Tongue (tissue), 2 donors: Measurements from ENCODE around the gene PCNX1. TPM values are rescaled to one million over a fixed set of nuclear protein-coding genes. Genes with fewer than 3 reads are reported as not detected.
A peak's percentile ranks its signal among the peaks of the same experiment; 100 is the strongest.

Source experiments
- DNase-seq: peaks from one replicate; pipeline ENCODE4 v3.0.0-alpha.2; 2015
- total RNA-seq: library from RNA; depleted of rRNA; stranded (reverse); fragments of >200 nt; gene quantifications from one replicate; pipeline ENCODE4 v1.2.3, GENCODE V29; 2014

The PCNX1 gene
- total RNA-seq, 1 donor from 2014 or later = 75.7 TPM

GRCh38 chr14:71086567-71086966, 179.3 kb downstream of the PCNX1 start:
- DNase-seq = peak; percentile 23

DNA sequence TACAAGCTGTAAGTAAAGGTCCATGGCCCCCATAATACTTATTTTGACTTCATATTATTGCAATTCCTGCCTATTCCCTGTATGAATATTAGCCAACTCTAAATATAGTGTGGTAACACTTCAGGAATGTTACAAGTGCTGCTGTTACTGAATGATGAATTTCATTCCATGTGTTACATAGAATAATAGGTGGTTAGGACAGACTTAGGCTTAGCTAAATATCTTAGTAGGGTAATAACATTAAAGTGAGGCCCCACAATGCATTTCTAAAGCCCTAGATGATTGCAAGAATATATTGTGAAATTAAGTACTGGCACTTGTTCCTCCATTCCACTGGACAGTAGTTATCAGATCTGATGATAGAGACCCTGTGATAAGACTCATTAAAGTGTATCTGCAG, 182.7 kb downstream of the PCNX1 start:
- DNase-seq = no peak

DNA sequence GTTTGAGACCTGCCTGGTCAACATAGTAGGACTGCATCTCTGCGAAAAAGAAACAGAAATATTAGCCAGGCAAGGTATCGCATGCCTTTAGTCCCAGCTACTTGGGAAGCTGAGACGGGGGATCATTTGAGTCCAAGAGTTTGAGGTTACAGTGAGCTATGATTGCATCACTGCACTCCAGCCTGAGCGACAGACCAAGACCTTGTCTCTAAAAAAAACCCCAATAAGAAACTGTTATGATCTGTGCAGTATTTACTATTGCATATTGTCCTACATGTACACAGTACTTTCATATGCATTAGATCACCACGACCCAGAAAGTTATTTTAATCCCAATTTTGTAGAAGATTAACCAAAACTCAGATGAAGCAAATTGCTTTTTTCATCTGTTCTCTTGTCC, 187.5 kb downstream of the PCNX1 start:
- no peak for DNase-seq

DNA sequence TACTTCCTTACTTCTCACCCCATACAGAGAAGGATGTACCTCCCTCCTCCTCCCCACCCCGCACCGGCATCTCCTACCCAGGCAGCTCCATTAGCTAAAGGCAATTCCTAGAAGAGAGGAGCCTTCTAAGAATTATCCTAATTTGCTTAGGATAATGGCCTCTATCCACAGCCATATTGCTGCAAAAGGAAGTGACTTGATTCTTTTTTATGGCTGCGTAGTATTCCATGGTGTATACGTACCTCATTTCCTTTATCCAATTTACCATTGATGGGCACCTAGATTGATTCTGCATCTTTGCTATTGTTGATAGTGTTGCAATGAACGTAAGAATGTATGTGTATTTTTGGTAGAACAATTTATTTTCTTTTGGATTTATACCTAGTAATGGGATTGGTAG, 189.7 kb downstream of the PCNX1 start:
- no peak for DNase-seq

DNA sequence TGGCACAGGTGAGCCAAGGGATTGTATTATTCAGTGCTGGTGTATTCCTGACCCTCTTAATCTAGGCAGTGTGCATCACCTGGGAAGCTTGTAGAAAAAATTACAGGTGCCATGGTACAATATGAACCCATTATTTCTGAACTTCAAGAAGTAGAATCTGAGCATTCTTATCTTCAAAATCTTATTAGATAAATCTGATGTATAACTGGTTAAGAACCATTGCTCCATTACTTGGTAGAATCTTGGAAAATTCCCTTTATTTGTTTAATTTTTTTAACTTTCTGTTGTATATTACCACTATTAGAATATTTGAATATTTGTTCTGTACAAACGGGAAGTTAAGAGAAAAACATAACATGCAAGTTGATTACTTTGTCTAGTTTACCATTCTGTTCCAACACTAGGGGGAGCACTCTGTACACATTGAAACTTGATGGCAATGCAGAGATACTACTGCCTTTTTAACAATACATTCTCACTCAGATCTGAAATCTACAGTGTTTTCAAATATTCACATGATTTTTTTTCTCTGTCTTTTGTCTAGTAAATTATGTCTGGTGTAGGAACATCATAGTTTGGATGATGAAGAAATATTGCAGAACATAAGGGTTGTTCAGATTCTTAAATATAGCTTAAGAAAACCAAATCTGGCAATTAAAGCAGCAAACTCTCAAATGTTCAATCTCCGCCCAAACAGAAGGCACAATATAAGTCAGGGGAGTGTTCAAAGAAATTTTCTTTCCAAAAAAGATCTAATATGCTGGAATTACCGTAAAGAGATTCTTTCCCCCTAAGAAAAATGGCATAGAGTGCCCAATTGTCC, 196.6 kb downstream of the PCNX1 start:
- DNase-seq = peak; percentile 71

- DNase-seq = no peak
These were observed 197.9 kb downstream of the PCNX1 start for GRCh38 chr14:71105177-71105576.

DNA sequence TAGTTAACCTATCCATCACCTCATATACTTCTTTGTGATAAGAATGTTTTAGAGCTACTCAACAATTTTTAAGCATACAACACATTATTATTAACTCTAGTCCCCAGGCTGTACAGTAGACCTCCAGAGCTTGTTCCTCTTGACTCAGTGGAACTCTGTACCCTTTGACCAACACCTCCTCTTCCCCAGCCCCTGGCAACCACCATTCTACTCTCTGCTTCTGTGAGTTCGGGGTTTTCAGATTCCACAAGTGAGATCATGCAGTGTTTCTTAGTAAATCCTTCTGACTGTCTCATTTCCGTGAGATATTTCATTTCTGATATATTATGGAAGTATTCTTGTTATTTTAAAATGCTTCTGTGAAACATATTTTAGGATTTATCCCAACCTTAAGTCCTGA, 200.7 kb downstream of the PCNX1 start:
- DNase-seq = no peak

DNA sequence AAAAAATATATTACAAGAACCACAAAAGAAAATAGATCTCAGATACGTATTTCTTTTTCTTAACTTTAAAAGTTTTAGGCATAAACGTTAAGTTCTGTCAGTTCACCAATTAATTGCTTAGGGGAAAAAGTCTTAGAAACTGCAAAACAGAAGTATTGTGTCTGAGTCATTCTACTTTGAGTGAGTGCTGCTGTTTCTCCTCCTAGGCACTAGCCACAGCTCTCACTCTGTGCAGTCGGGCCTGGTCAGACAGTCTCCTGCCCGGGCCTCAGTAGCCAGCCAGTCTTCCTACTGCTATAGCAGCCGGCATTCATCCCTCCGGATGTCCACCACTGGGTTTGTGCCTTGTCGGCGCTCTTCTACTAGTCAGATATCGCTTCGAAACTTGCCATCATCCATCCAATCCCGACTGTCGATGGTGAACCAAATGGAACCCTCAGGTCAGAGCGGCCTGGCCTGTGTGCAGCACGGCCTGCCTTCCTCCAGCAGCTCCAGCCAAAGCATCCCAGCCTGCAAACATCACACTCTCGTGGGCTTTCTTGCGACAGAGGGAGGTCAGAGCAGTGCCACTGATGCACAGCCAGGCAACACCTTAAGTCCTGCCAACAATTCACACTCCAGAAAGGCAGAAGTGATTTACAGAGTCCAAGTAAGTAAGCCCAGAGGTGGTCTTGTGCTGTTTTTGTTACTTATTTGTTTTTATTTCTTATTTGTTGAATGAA, 201.3 kb downstream of the PCNX1 start:
- no peak for DNase-seq

GRCh38 chr14:71113376-71113775, 206.1 kb downstream of the PCNX1 start:
- no peak for DNase-seq

DNA sequence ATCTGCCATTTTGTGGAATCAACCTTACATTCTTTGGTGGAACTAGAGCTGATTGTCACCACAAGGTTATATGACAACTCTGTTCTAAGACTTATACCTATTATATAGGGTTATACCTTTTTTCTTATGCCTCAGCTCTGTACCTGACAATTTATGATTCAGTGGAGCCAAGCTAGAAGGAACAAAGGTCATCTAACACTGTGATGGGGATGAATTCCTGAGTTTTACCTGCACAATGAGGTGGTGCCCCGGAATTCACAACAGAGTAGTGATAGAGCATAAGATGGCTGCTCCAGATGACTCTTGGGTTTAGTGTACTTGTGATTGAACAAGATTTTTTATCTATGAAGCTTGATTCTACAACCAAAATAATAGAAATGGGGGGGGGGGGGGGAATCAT, 207.3 kb downstream of the PCNX1 start:
- no peak for DNase-seq

GRCh38 chr14:71115306-71115705, 208.0 kb downstream of the PCNX1 start:
- no peak for DNase-seq

- no peak for DNase-seq
These were observed 208.7 kb downstream of the PCNX1 start for GRCh38 chr14:71115821-71116567.

- DNase-seq = no peak
These were observed 209.4 kb downstream of the PCNX1 start for GRCh38 chr14:71116568-71117122.

- DNase-seq = no peak
These were observed 210.8 kb downstream of the PCNX1 start for GRCh38 chr14:71117839-71118743.

- DNase-seq = no peak
These were observed 211.8 kb downstream of the PCNX1 start for GRCh38 chr14:71119075-71119474.

DNA sequence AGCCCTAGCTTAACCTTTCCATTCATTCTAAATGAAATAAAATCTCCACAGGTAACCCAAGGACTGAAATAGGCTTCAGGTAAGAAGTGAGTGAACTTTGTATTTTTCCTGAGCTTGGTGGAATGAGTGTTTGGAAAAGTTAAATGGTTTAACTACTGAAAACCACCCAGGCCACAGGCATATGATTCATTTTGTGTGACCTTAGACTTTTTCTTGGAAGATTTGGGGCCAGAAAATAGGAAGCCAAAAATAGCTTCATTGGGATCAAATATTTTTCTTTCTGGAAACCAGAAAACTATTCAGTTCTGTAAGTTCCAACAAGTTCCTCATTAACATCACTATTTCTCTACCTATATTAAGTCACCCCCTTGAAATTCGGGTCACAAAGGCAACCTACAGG, 212.6 kb downstream of the PCNX1 start:
- no peak for DNase-seq

GRCh38 chr14:71121001-71121400, 213.7 kb downstream of the PCNX1 start:
- no peak for DNase-seq

DNA sequence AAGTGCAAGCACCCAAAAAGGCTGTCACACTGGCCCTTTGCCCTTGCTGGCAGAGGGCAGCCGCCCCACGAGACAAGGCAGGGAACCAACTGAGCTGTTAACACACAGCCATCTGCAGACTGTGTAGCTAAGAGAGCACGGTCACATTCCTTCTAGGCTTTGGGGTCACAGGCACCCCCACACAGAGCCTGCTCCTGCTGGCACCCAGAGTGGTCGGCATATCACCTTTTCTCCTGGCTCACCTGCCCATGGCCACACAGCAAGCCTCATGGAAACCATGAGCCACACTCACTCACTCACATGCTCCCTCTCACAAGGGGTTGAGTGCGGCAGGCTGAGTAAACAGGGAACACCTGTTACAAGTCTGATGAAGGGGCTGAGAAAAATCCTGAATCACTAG, 214.5 kb downstream of the PCNX1 start:
- DNase-seq = no peak

DNA sequence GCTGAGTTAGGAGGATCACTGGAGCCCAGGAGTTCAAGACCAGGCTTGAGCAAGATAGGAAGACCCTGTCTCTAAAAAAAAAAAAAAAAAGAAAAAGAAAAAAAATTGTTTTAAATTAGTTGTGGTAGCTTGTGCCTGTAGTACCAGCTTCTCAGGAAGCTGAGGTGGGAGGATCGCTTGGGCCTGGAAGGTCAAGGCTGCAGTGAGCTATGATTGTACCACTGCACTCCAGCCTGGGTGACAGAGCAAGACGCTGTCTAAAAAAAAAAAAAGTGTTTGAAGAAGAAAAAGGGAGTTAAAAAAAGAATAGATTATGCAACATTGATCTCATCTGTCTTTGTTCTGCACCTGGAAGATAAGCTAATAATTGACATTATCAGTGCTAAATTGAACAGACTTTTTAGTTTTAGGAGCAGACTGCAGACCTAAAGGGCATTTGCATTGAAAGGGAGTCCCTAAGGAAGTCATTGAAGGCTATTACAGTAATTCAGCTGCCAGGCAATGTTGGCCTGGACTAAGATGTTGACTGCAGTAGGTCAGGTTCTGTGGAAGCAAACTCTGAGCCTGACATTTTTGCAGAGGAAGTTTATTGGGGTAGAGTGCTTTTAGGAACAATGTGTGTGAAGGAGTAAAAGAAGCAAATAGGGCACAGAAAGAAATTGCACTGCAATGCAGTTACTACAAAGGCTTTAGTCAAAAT, 215.8 kb downstream of the PCNX1 start:
- DNase-seq = no peak

GRCh38 chr14:71123579-71124135, 216.4 kb downstream of the PCNX1 start:
- DNase-seq = no peak
